Stomach (tissue), 9 donors: ENCODE measurements around the gene ABHD17B. TPM values are rescaled to one million over a fixed set of nuclear protein-coding genes. Genes with fewer than 3 reads are reported as not detected.

Experiments
- DNase-seq, 2 donors: peaks; one replicate each; pipeline versions ENCODE4 v3.0.0 to v3.0.0-alpha.2; 2013 to 2019
- H3K27ac ChIP-seq, 5 donors: fragments of 200-600 bp in 4 of 5; sonication (generic) in 4 of 5; one replicate each; pipeline ENCODE4 v1.5.1; 2013 to 2019; ENCODE audit warnings: mild to moderate bottlenecking in 1 of 5, moderate library complexity in 1 of 5
- H3K27me3 ChIP-seq, 3 donors: fragments of 200-600 bp; sonication (generic); one replicate each; pipeline ENCODE4 v1.5.1; 2017 to 2019; ENCODE audit warnings: mixed run types in 1 of 3
- H3K36me3 ChIP-seq, 4 donors: fragments of 200-600 bp; sonication (generic); 1 replicate in 3 of 4; 2 replicates in 1 of 4; pipeline ENCODE4 v1.5.1; 2016 to 2019
- H3K4me1 ChIP-seq, 4 donors: fragments of 200-600 bp; sonication (generic); one replicate each; pipeline ENCODE4 v1.5.1; 2016 to 2019
- H3K4me3 ChIP-seq, 4 donors: fragments of 200-600 bp; sonication (generic) in 3 of 4; one replicate each; pipeline ENCODE4 v1.5.1; 2016 to 2019; ENCODE audit warnings: mild to moderate bottlenecking in 1 of 4
- H3K9me3 ChIP-seq, 4 donors: fragments of 200-600 bp; sonication (generic); one replicate each; pipeline ENCODE4 v1.5.1; 2016 to 2019
- CTCF ChIP-seq, 7 experiments: fragments of 450-650 bp in 4 of 7; fragments of 200-600 bp in 3 of 7; sonication (generic) in 3 of 7; IDR thresholded peaks; one replicate each; pipeline ENCODE4 v1.5.1; 2016 to 2019; ENCODE audit warnings: antibody characterized with exemption in 7 of 7, control low read depth in 2 of 7, mild to moderate bottlenecking in 1 of 7
- EP300 ChIP-seq: sonication (generic); formaldehyde crosslinking; IDR thresholded peaks from one replicate; pipeline ENCODE4 v1.6.1; 2017; ENCODE audit warnings: antibody characterized with exemption
- POLR2A ChIP-seq, 4 donors: fragments of 450-650 bp; IDR thresholded peaks; one replicate each; pipeline ENCODE4 v1.6.1; 2016; ENCODE audit warnings: antibody characterized with exemption in 4 of 4, control low read depth in 2 of 4, mild to moderate bottlenecking in 1 of 4, moderate library complexity in 1 of 4
- POLR2AphosphoS5 ChIP-seq, 3 donors: sonication (generic); formaldehyde crosslinking; IDR thresholded peaks; one replicate each; pipeline ENCODE4 v1.6.1; 2016; ENCODE audit warnings: antibody characterized with exemption in 3 of 3
- WGBS, 5 donors: extraction: QIAGEN DNeasy Blood & Tissue Kit in 3 of 5; methylation state at CpG; one replicate each; pipeline versions ENCODE4 v1.1.5 to v1.1.7; 2013 to 2018; 5-methylcytosine and 5-hydroxymethylcytosine counted together
- intact Hi-C: fragments of 100-400 bp; cut with DNase I; formaldehyde crosslinking; loops from one replicate; pipeline ENCODE4 v1.15.1; 2023; ENCODE audit warnings: low total_unique reads
- polyA plus RNA-seq, 3 donors: library from polyadenylated mRNA; stranded (reverse); fragments of 200-250 nt; gene quantifications; one replicate each; pipeline ENCODE4 v1.2.3, GENCODE V29; 2013
- total RNA-seq, 5 donors: library from RNA; depleted of rRNA; stranded (reverse); fragments of >200 nt; gene quantifications; one replicate each; pipeline versions ENCODE4 v1.1.0 to v1.2.3, GENCODE V29; 2014 to 2016
- donor health status: healthy with polysubstance abuse.
- donor health status: Bipolar disorder and iron deficiency.
- donor health status: healthy.

Gene ABHD17B
- total and polyA plus RNA-seq, 8 donors = 4.0 to 57.5 (median 11.2) TPM

- intact Hi-C loops = no loop called here
- Histone ChIP-seq H3K9me3 (no peaks in the 10 kb centered on the region), H3K27me3 (no peaks in the 10 kb centered on the region), H3K27ac (no peak overlapping the region), H3K4me1 (peaks cover 0 to 23% (median 0%) of the 10 kb centered on the region in 4 donors), H3K4me3 (no peak overlapping the region), H3K36me3 (peaks cover 0 to 11% (median 4%) of the 10 kb centered on the region in 4 donors)
- DNase-seq = no peak
- 72 to 95% (median 89%) methylated on average over 1 of the region's 1 CpG for WGBS, 5 donors
- no peak for TF ChIP-seq EP300
- no peak for TF ChIP-seq POLR2A (IDR thresholded peaks at IDR 0.05)
- no peak for TF ChIP-seq CTCF (IDR thresholded peaks at IDR 0.05)
- TF ChIP-seq POLR2AphosphoS5 (IDR thresholded peaks at IDR 0.05) = no peak
Observed at GRCh38 chr9:71920456-71921189, 9.6 kb upstream of the ABHD17B start.

GRCh38 chr9:71918419-71918818 is 7.4 kb upstream of the ABHD17B start:
- Histone ChIP-seq H3K27me3 (no peaks in the 10 kb centered on the region), H3K36me3 (peaks cover 0 to 11% (median 4%) of the 10 kb centered on the region in 4 donors), H3K27ac (no peak overlapping the region), H3K9me3 (no peaks in the 10 kb centered on the region), H3K4me1 (peaks cover 0 to 22% (median 3%) of the 10 kb centered on the region in 4 donors), H3K4me3 (no peak overlapping the region)
- no peak for DNase-seq
- intact Hi-C loops = no loop called here
- TF ChIP-seq POLR2A (IDR thresholded peaks at IDR 0.05) (no peak), POLR2AphosphoS5 (IDR thresholded peaks at IDR 0.05) (no peak), EP300 (no peak), CTCF (IDR thresholded peaks at IDR 0.05) (no peak)
- WGBS, 5 donors = 89 to 95% (median 92%) methylated on average over 5 of the region's 5 CpGs

GRCh38 chr9:71916834-71917534 is 6.0 kb upstream of the ABHD17B start:
- no peak for DNase-seq
- Histone ChIP-seq H3K36me3 (peaks cover 0 to 5% (median 3%) of the 10 kb centered on the region in 4 donors), H3K4me1 (peaks cover 8 to 36% (median 15%) of the 10 kb centered on the region in 4 donors), H3K27me3 (no peaks in the 10 kb centered on the region), H3K9me3 (no peaks in the 10 kb centered on the region), H3K4me3 (no peak overlapping the region), H3K27ac (no peak overlapping the region)
- TF ChIP-seq POLR2AphosphoS5 (IDR thresholded peaks at IDR 0.05) (no peak), EP300 (no peak), CTCF (IDR thresholded peaks at IDR 0.05) (no peak), POLR2A (IDR thresholded peaks at IDR 0.05) (no peak)
- intact Hi-C loops = no loop called here

- Histone ChIP-seq H3K9me3 (no peaks in the 10 kb centered on the region), H3K27ac (no peak overlapping the region), H3K4me1 (peaks cover 8 to 38% (median 18%) of the 10 kb centered on the region in 4 donors), H3K36me3 (peaks cover 0 to 5% (median 3%) of the 10 kb centered on the region in 4 donors), H3K4me3 (no peak overlapping the region), H3K27me3 (no peaks in the 10 kb centered on the region)
- TF ChIP-seq POLR2A (IDR thresholded peaks at IDR 0.05) (no peak), POLR2AphosphoS5 (IDR thresholded peaks at IDR 0.05) (no peak), EP300 (no peak), CTCF (IDR thresholded peaks at IDR 0.05) (no peak)
- no peak for DNase-seq
- intact Hi-C loops = no loop called here
Observed at GRCh38 chr9:71915495-71915894, 4.5 kb upstream of the ABHD17B start.
